ENCODE measurements around the gene MTSS2.
"Not testable (repeated sequence)": the region's sequence is repeated elsewhere in the genome, so short reads cannot be mapped to it uniquely, and the experiment has no call there.

MTSS2 gene

DNA sequence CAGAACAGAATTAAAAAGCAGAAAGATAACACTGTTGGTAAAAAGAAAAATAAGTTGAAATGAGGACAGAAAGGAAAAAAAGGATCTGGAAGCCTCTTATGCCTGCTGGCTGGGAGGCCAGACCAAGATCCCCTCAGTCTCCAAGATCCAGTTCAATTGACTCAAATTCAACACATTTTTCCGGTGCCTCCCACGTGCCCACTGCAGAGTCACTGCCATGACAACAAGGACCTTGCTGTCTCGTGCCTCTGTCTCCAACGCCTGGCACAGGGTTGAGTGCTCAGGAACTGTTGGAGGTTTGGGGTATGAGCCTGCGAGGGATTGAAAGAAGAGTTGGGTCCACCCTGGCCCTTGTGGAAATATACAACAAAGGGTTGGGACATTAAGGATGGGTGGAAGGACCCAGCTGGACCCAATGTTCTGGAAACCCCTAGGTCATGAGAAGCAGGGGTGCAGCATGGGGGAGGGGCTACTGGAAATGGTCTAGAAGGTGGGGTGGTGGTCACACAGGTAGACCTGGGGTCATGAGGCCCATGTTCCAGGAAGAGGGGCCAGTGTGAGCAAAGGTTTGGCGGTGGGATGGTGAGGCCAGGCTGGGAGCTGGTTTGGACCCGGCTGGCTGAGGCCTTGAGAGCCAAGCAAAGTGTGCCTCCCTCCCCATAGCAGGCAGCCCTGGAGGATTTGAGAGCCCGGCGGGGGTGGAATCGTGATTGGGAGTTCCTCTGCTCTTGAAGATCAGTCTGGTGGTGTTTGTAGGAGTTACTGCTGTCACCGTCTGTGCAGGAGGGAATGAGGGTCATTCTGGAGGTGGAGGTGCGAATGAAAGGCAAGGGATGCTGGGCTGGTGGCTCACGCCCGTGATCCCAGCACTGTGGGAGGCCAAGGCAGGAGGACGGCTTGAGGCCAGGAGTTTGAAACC lies 38.2 kb downstream of the MTSS2 start:
- Mint-ChIP-seq H3K36me3 (no peaks in the 10 kb centered on the region), H3K4me3 (no peak overlapping the region), H3K27me3 (peaks cover 19% of the 10 kb centered on the region), H3K4me1 (no peaks in the 10 kb centered on the region), H3K9me3 (no peaks in the 10 kb centered on the region), H3K27ac (no peak overlapping the region)
- ATAC-seq: no peak

DNA sequence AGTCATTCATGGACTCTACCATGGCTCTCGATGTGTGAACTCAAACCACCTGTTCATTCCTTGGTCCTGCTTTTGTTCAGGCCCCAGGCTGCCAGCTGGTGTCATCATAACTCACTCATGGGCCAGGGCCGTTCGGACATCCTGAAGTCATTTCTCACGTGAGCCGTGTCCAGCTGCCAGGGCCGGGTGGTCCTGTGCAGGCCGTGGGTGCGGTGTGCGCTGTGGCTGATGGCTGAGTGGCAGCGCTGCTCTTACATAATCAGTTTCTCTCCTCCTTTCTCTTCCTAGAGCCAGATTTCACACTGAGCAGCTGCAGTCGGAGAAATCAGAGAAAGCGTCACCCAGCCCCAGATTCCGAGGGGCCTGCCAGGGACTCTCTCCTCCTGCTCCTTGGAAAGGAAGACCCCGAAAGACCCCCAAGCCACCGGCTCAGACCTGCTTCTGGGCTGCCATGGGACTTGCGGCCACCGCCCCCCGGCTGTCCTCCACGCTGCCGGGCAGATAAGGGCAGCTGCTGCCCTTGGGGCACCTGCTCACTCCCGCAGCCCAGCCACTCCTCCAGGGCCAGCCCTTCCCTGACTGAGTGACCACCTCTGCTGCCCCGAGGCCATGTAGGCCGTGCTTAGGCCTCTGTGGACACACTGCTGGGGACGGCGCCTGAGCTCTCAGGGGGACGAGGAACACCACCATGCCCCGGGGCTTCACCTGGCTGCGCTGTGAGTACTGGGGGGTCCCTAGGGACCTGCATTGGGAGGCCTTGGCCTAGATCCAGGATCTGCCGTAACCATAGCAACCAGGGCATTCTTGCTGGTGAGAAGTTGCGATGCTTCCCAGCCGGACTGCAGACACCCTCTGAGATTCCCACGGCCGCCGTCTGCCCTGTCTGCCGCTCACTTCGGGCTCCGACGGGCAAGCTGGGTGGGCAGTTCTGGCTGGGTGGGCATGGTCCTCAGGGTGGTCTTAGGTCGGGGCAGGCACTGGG lies 39.3 kb downstream of the MTSS2 start, which contains the start of gene IL34:
Gene IL34, plus strand, starts transcription at position 300 of the 982 bp plus-strand sequence. Its CDS starts 389 bp downstream, at position 689.
- H3K4me1 Mint-ChIP-seq: no peaks in the 10 kb centered on the region
- ATAC-seq: no peak
- no peak within 1 kb of the TSS for H3K4me3 Mint-ChIP-seq
- H3K27me3 Mint-ChIP-seq: peaks cover 31% of the 10 kb centered on the region
- no peaks in the 10 kb centered on the region for H3K36me3 Mint-ChIP-seq
- no peak within 1 kb of the TSS for H3K27ac Mint-ChIP-seq
- no peaks in the 10 kb centered on the region for H3K9me3 Mint-ChIP-seq

DNA sequence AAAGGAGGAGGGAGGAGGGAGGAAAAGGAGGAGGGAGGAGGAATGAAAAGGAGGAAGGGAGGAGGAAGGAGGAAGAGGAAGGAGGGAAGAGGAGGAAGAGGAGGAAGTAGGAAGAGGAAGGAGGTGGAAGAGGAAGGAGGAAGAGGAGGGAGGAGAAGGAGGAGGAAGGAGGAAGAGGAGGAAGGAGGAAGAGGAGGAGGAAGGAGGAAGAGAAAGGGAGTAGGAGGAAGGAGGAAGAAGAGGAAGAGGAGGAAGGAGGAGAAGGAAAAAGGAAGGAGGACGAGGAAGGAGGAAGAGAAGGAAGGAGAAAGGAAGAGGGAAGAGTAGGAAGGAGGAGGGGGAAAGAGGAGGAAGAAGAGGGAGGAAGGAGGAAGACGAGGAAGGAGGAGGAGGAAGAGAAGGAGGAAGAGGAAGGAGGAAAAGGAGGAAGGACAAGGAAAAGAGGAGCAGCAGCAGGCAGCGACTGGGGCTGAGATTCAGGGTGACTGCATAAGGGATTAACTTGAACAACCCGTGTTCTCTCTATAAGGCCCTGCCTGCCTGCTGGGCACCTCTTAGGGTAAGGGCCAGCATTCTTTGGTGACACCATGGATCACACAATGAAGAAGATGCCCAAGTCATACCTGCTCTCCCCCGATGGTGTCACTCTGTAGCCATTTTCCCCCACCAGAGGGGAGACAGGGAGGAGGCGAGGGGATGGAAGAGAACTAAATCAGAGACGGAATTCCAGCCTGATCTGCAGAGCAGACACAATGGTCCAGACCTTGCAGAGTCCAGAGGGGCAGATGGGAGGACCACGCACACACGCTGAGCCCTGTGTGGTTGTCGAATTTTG lies 40.9 kb downstream of the MTSS2 start:
- Mint-ChIP-seq H3K4me3 (no peak overlapping the region), H3K36me3 (no peaks in the 10 kb centered on the region), H3K4me1 (no peaks in the 10 kb centered on the region), H3K27ac (no peak overlapping the region), H3K27me3 (peaks cover 40% of the 10 kb centered on the region), H3K9me3 (no peaks in the 10 kb centered on the region)
- no peak for ATAC-seq

DNA sequence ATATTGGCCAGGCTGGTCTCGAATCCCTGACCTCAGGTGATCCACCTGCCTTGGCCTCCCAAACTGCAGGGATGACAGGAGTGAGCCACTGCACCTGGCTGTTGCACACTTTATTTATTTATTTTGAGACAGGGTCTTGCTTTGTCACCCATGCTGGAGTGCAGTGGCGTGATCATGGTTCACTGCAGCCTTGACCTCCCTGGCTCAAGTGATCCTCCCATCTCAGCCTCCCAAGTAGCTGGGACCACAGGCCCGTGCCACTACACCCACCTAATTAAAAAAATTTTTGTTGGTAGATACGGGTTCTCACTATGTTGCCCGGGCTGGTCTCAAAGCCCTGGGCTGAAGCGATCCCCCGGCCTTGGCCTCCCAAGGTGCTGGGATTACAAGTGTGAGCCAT lies 42.6 kb downstream of the MTSS2 start:
- H3K9me3 Mint-ChIP-seq, ATAC-seq, H3K36me3 Mint-ChIP-seq, H3K4me1 Mint-ChIP-seq, H3K4me3 Mint-ChIP-seq, H3K27ac Mint-ChIP-seq: not testable (repeated sequence)
- H3K27me3 Mint-ChIP-seq: peaks cover 39% of the 10 kb centered on the region

DNA sequence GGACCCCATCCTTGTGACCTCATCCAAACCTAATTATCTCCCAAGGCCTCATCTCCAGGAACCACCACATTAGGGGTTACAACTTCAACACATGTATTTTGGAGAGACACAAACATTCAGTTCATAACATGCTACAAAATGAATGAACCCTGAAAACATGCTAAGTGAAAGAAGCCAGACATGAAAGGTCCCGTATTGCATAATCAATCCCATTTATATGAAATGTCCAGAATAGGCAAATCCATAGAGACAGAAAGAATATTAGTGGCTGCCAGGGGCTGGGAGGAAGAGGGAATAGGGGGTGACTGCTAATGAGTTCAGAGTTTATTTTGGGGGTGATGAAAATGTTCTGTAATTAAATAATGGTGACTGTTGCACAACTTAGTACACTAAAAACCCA lies 43.2 kb downstream of the MTSS2 start:
- H3K4me3 Mint-ChIP-seq: no peak overlapping the region
- ATAC-seq: no peak
- no peak overlapping the region for H3K27ac Mint-ChIP-seq
- H3K27me3 Mint-ChIP-seq: peaks cover 33% of the 10 kb centered on the region
- no peaks in the 10 kb centered on the region for H3K36me3 Mint-ChIP-seq
- H3K9me3 Mint-ChIP-seq: no peaks in the 10 kb centered on the region
- no peaks in the 10 kb centered on the region for H3K4me1 Mint-ChIP-seq

DNA sequence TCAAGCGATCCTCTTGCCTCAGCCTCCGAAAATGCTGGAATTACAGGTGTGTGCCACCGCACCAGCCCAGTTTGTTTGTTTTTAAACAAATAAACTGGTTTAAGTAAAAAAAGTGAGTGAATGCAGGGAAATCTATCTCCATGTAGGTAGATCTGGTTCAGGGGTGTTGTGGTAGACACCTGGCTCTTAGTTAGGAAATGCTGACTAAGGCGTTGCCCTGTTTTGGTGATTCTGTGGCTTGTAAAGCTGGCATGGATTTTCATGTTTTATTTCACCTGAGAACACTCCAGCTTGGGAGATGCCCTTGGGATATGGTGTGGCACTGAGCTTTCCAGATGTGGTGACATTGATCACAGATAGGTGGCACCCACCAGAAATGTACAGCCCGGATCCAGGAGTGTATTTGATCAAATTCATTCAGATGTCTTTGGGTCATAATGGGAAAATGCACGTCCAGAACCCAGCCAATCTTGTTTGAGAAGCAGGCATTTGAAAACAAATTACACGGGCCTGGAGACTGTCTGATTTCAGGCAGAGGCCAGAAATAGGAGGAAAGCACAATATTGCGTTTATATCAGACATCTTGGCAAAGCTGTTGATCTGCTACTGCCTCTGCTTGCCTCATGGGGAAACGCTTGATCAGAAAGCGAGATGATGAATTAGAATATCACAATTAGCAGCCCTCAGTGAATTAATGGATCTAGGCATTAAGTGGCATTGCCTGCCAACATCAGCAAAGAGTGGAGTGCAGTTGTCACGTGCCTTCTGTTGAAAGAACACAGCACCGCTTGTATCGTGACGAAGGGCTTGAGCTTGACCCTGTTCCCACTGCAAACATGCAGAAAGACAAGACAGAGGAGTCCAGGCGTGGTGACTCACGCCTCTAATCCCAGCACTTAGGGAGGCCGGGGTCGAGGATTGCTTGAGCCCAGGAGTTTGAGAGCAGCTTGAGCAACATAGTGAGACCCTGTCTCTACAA lies 46.8 kb downstream of the MTSS2 start:
- no peak overlapping the region for H3K4me3 Mint-ChIP-seq
- no peak for ATAC-seq
- no peaks in the 10 kb centered on the region for H3K36me3 Mint-ChIP-seq
- no peaks in the 10 kb centered on the region for H3K9me3 Mint-ChIP-seq
- H3K4me1 Mint-ChIP-seq: no peaks in the 10 kb centered on the region
- H3K27me3 Mint-ChIP-seq: peaks cover 23% of the 10 kb centered on the region
- no peak overlapping the region for H3K27ac Mint-ChIP-seq

Measured in stimulated activated memory B cell treated with anti-CD40 and anti-IgM and Interleukin-4, amounts not matched to agents 10 μg/mL and 1 μg/mL and 100 μg/mL, for 72 hours (primary cell).